KMS-11 (cell line): Measurements from ENCODE around the gene MYH9.

Experiments used
- H2AFZ ChIP-seq: fragments of 200-600 bp; sonication (generic); 2 replicates; pipeline ENCODE4 v1.6.1; 2016; ENCODE audit warnings: antibody characterized with exemption, mixed run types, low read depth
- H3K27ac ChIP-seq: fragments of 200-600 bp; sonication (generic); 2 replicates; pipeline ENCODE4 v1.6.1; 2016; ENCODE audit warnings: mild to moderate bottlenecking, mixed run types
- H3K27me3 ChIP-seq: fragments of 200-600 bp; sonication (generic); 2 replicates; pipeline ENCODE4 v1.6.1; 2017; ENCODE audit warnings: mild to moderate bottlenecking, low read depth, mixed run types, moderate library complexity; ENCODE audit not compliant: insufficient read depth
- H3K36me3 ChIP-seq: fragments of 200-600 bp; sonication (generic); 2 replicates; pipeline ENCODE4 v1.6.1; 2017; ENCODE audit warnings: mild to moderate bottlenecking, mixed run types; ENCODE audit not compliant: insufficient read depth
- H3K4me1 ChIP-seq: fragments of 200-600 bp; sonication (generic); 2 replicates; pipeline ENCODE4 v1.6.1; 2016; ENCODE audit warnings: mild to moderate bottlenecking, low read depth, mixed run types; ENCODE audit not compliant: poor library complexity, severe bottlenecking
- H3K4me2 ChIP-seq: fragments of 200-600 bp; sonication (generic); 2 replicates; pipeline ENCODE4 v1.7.0; 2016; ENCODE audit warnings: mild to moderate bottlenecking, mixed run types
- H3K4me3 ChIP-seq: fragments of 200-600 bp; sonication (generic); IDR thresholded peaks from 2 replicates; pipeline ENCODE4 v1.6.1; 2017; ENCODE audit warnings: low read depth, low read length, mixed read lengths; ENCODE audit not compliant: insufficient read depth
- H3K79me2 ChIP-seq: fragments of 200-600 bp; sonication (generic); 2 replicates; pipeline ENCODE4 v1.6.1; 2016; ENCODE audit warnings: low read depth, mixed run types; ENCODE audit not compliant: insufficient read depth
- H3K9ac ChIP-seq: fragments of 200-600 bp; sonication (generic); 2 replicates; pipeline ENCODE4 v1.6.1; 2016; ENCODE audit warnings: mild to moderate bottlenecking, mixed run types
- H4K20me1 ChIP-seq: fragments of 200-600 bp; sonication (generic); 2 replicates; pipeline ENCODE4 v1.6.1; 2016; ENCODE audit warnings: mild to moderate bottlenecking, mixed run types; ENCODE audit not compliant: insufficient read depth
- TF ChIP-seq, protein P1 (sequence below): fragments of 200-600 bp; sonication (generic); conservative IDR thresholded peaks from 2 replicates; pipeline ENCODE4 v1.6.1; 2017; ENCODE audit warnings: low read depth, mild to moderate bottlenecking, antibody characterized with exemption, low read length, moderate library complexity, mixed read lengths

MYH9 gene

DNA sequence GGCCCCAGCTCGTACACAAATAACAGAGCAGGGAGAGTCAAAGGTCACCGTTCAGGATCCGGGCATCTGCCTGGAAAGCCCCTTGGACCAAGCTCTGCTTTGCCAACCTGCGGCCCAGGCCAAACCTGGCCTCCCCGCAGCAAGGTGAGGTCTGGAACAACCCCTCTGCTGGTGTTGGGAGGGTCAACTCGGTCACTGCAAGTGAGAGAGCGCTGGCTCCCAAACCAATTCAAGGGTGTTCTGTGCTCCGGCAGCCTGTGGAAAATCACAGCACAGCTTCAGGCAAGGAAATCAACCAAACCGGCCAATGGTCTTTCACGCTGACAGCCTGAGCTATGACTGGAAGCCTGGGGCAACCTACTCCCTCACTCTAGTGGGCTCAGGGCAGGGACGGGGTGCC is 63.4 kb downstream of the MYH9 start:
- H3K27ac ChIP-seq, result no peak overlapping the region
- H3K4me1 ChIP-seq, result no peaks in the 10 kb centered on the region
- no peak overlapping the region for H3K4me2 ChIP-seq
- H3K79me2 ChIP-seq, result peaks cover 37% of the 10 kb centered on the region
- TF ChIP-seq, protein P1, sequence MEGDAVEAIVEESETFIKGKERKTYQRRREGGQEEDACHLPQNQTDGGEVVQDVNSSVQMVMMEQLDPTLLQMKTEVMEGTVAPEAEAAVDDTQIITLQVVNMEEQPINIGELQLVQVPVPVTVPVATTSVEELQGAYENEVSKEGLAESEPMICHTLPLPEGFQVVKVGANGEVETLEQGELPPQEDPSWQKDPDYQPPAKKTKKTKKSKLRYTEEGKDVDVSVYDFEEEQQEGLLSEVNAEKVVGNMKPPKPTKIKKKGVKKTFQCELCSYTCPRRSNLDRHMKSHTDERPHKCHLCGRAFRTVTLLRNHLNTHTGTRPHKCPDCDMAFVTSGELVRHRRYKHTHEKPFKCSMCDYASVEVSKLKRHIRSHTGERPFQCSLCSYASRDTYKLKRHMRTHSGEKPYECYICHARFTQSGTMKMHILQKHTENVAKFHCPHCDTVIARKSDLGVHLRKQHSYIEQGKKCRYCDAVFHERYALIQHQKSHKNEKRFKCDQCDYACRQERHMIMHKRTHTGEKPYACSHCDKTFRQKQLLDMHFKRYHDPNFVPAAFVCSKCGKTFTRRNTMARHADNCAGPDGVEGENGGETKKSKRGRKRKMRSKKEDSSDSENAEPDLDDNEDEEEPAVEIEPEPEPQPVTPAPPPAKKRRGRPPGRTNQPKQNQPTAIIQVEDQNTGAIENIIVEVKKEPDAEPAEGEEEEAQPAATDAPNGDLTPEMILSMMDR, result no peak
- H2AFZ ChIP-seq, result no peak overlapping the region
- H3K4me3 ChIP-seq, result no peak overlapping the region
- H4K20me1 ChIP-seq, result peaks cover 14% of the 10 kb centered on the region; the same call in 1 of the 2 replicates
- no peaks in the 10 kb centered on the region for H3K27me3 ChIP-seq
- H3K9ac ChIP-seq, result no peak overlapping the region
- H3K36me3 ChIP-seq, result peaks cover 18% of the 10 kb centered on the region; the same call in 1 of the 2 replicates

DNA sequence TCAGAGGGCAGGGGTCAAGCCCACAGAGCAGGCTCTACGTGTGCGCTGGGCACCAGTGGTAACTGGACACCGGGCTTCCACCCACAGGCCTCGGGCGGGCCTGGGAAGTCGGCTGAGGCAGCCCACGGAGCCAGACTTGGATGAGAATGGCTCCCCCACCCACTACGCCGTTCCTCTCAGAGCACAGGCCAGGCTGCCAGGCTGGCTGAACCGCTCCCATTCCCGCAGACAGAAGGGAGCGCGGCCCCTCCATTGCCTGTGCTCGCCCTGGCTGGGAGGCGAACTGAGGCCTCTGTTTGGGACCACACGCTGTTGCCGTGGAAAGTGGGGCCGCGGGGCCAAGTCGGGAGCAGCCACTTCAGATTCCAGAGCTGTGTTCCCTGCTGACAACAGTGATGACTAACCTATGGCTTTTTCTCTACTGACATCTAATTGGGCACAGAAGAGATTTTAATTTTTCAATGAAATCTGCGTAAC is 63.9 kb downstream of the MYH9 start:
- no peaks in the 10 kb centered on the region for H3K27me3 ChIP-seq
- TF ChIP-seq, protein P1, result no peak
- peaks cover 32% of the 10 kb centered on the region; the same call in 1 of the 2 replicates for H3K79me2 ChIP-seq
- 0 out of 2 replicates have a peak, but pooled peaks cover 13% of the 10 kb centered on the region for H4K20me1 ChIP-seq
- no peak overlapping the region for H3K27ac ChIP-seq
- H3K9ac ChIP-seq, result no peak overlapping the region
- H3K4me2 ChIP-seq, result no peak overlapping the region
- no peak overlapping the region for H3K4me3 ChIP-seq
- peaks cover 18% of the 10 kb centered on the region; the same call in 1 of the 2 replicates for H3K36me3 ChIP-seq
- H2AFZ ChIP-seq, result no peak overlapping the region
- H3K4me1 ChIP-seq, result no peaks in the 10 kb centered on the region

DNA sequence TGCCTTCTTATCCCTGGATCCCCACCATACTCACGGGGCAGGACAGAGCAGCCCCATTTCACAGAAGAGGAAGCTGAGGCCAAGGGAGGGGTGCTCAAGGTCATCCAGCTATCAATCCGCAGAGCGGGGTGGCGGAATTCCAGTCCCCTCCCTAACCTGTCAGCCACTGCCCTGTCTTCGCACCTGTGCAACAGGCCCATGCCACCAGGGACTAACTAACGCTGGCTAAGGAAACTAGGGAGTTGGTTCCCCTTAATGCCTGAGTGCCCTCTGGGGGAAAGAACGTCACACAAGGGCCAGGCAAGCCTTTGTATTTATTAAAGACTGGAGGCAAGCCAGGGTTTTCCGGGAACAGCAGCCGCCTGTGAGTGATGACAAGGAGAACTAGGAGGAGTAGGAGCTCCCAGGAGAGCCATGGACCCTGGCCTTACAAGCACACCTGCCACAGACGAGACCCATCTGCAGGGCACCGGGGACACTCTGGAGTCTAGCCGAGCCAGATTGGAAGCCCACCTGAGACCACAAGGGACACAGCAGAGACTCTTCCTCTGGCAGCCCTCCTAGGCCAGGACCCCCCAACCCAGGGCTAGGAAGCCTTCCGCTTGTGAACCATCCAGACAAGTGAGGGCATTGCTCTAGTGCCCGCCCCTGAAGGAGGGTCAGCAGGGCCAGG is 64.4 kb downstream of the MYH9 start:
- Histone ChIP-seq H2AFZ (no peak overlapping the region), H3K4me3 (no peak overlapping the region), H4K20me1 (0 out of 2 replicates have a peak, but pooled peaks cover 12% of the 10 kb centered on the region), H3K4me1 (no peaks in the 10 kb centered on the region), H3K4me2 (no peak overlapping the region), H3K9ac (no peak overlapping the region), H3K27ac (no peak overlapping the region), H3K27me3 (no peaks in the 10 kb centered on the region), H3K79me2 (peaks cover 26% of the 10 kb centered on the region; the same call in 1 of the 2 replicates), H3K36me3 (peaks cover 18% of the 10 kb centered on the region; the same call in 1 of the 2 replicates)
- TF ChIP-seq, protein P1, result no peak

DNA sequence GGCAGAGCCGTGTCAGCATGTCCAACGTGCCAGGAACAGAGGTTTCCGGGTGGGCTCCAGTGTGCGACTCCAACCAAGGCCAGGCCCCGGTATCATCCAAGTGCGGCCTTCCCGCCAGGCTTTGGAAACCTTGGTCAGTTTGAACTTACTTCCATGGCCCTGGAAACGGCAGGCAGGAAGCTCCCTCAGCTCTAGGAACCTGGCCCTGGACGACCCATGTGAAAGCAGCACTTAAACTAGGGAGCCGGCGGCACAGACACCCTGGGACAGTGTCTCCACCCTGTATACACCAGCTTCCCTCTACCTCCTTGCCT is 65.2 kb downstream of the MYH9 start:
- Histone ChIP-seq H3K79me2 (peaks cover 18% of the 10 kb centered on the region; the same call in 1 of the 2 replicates), H3K36me3 (peaks cover 11% of the 10 kb centered on the region; the same call in 1 of the 2 replicates), H3K4me3 (no peak overlapping the region), H2AFZ (no peak overlapping the region), H3K27me3 (no peaks in the 10 kb centered on the region), H3K9ac (no peak overlapping the region), H3K4me2 (no peak overlapping the region), H4K20me1 (0 out of 2 replicates have a peak, but pooled peaks cover 4% of the 10 kb centered on the region), H3K4me1 (no peaks in the 10 kb centered on the region), H3K27ac (no peak overlapping the region)
- TF ChIP-seq, protein P1, result no peak
